Amniotic epithelial cell (primary cell): ENCODE measurements around the gene TCP10L.
"Not testable (repeated sequence)": the region's sequence is repeated elsewhere in the genome, so short reads cannot be mapped to it uniquely, and the experiment has no call there.

Experiments used
- DNase-seq: peaks from one replicate; pipeline ENCODE4 v3.0.0-alpha.2; 2010; ENCODE audit warnings: low read depth

The TCP10L gene

GRCh38 chr21:32585042-32585710, at the start of gene TCP10L:
TSS of gene TCP10L (minus strand) at chr21:32585523. CDS start at chr21:32584304, 1,219 bp downstream.
- DNase-seq = no peak

- peak; percentile 43 for DNase-seq
Measured at GRCh38 chr21:32626621-32627196, 41.4 kb upstream of the TCP10L start.

GRCh38 chr21:32618218-32618617, 32.9 kb upstream of the TCP10L start:
- not testable (repeated sequence) for DNase-seq

GRCh38 chr21:32613436-32614043, 28.2 kb upstream of the TCP10L start:
- DNase-seq = no peak

GRCh38 chr21:32612999-32613337, 27.6 kb upstream of the TCP10L start:
- DNase-seq = no peak

- DNase-seq = peak; percentile 97
Measured at GRCh38 chr21:32612075-32612998, 27.0 kb upstream of the TCP10L start, which contains the start of gene CFAP298. TSS of gene CFAP298 (minus strand) at chr21:32612377. CDS start at chr21:32612243, 134 bp downstream.

GRCh38 chr21:32611471-32611997, 26.2 kb upstream of the TCP10L start:
- DNase-seq = peak; percentile 14

- DNase-seq = not testable (repeated sequence)
Measured at GRCh38 chr21:32610940-32611339, 25.6 kb upstream of the TCP10L start.

- no peak for DNase-seq
Measured at GRCh38 chr21:32608851-32609250, 23.5 kb upstream of the TCP10L start.

GRCh38 chr21:32605469-32605868, 20.1 kb upstream of the TCP10L start:
- DNase-seq = no peak

GRCh38 chr21:32604464-32604863, 19.1 kb upstream of the TCP10L start:
- no peak for DNase-seq

- no peak for DNase-seq
Measured at GRCh38 chr21:32603131-32603530, 17.8 kb upstream of the TCP10L start.

GRCh38 chr21:32602099-32602498, 16.8 kb upstream of the TCP10L start:
- DNase-seq = no peak

- no peak for DNase-seq
Measured at GRCh38 chr21:32599526-32599925, 14.2 kb upstream of the TCP10L start.

GRCh38 chr21:32599091-32599490, 13.8 kb upstream of the TCP10L start:
- no peak for DNase-seq

GRCh38 chr21:32597205-32597604, 11.9 kb upstream of the TCP10L start:
- DNase-seq = peak; percentile 89

GRCh38 chr21:32595431-32595830, 10.1 kb upstream of the TCP10L start:
- DNase-seq = no peak

- no peak for DNase-seq
Measured at GRCh38 chr21:32593690-32594089, 8.4 kb upstream of the TCP10L start.

- no peak for DNase-seq
Measured at GRCh38 chr21:32592929-32593502, 7.7 kb upstream of the TCP10L start.

- DNase-seq = no peak
Measured at GRCh38 chr21:32590130-32590529, 4.8 kb upstream of the TCP10L start.

- no peak for DNase-seq
Measured at GRCh38 chr21:32587651-32588050, 2.3 kb upstream of the TCP10L start.

- no peak for DNase-seq
Measured at GRCh38 chr21:32587120-32587519, 1.8 kb upstream of the TCP10L start.
